Nephron progenitor cell (in vitro differentiated cells): Measurements from ENCODE around the gene SSBP4.

Source experiments
- DNase-seq: peaks from one replicate; pipeline ENCODE4 v3.0.0; 2021
- H3K27ac Mint-ChIP-seq: 2 replicates; pipeline ENCODE4 v1.8.0; 2021; ENCODE audit warnings: mild to moderate bottlenecking, moderate library complexity, mixed read lengths
- H3K27me3 Mint-ChIP-seq: 2 replicates; pipeline ENCODE4 v1.8.0; 2021; ENCODE audit warnings: mild to moderate bottlenecking, low read depth, mixed read lengths; ENCODE audit not compliant: poor library complexity
- H3K36me3 Mint-ChIP-seq: 2 replicates; pipeline ENCODE4 v1.8.0; 2021; ENCODE audit warnings: low read depth, mixed read lengths
- H3K4me1 Mint-ChIP-seq: 2 replicates; pipeline ENCODE4 v1.8.0; 2021; ENCODE audit warnings: mixed read lengths
- H3K4me3 Mint-ChIP-seq: 2 replicates; pipeline ENCODE4 v1.8.0; 2021; ENCODE audit warnings: mild to moderate bottlenecking, moderate library complexity, mixed read lengths
- H3K9me3 Mint-ChIP-seq: 2 replicates; pipeline ENCODE4 v1.8.0; 2021; ENCODE audit warnings: mild to moderate bottlenecking, moderate library complexity, mixed read lengths
- TF ChIP-seq, protein P1 (sequence below): fragments of 200-600 bp; sonication (generic); IDR thresholded peaks from 2 replicates; pipeline ENCODE4 v1.5.0; 2021; ENCODE audit warnings: antibody characterized with exemption

Gene SSBP4

DNA sequence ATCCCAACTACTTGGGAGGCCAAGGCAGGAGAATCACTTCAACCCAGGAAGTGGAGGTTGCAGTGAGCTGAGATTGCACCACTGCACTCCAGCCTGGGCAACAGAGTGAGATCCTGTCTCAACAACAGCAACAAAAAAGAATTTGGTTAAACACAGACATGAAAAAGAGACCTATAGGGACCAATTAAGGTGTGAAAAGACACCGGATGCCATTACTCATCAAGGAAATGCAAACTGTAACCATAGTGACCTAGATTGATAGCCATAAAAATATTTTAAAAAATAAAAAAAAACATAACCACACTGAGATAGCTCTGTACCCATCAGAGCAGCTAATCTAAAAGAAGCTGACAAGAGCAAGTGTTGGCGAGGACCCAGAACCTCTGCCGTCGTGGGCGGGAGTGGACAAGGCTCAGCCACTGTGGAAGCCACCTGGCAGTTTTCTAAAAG is 55.8 kb downstream of the SSBP4 start:
- DNase-seq = no peak
- Mint-ChIP-seq H3K36me3 (peaks cover 7% of the 10 kb centered on the region), H3K4me1 (peaks cover 54% of the 10 kb centered on the region), H3K9me3 (peaks cover 5% of the 10 kb centered on the region), H3K4me3 (no peak overlapping the region), H3K27me3 (peaks cover 2% of the 10 kb centered on the region), H3K27ac (no peak overlapping the region)
- TF ChIP-seq, protein P1, sequence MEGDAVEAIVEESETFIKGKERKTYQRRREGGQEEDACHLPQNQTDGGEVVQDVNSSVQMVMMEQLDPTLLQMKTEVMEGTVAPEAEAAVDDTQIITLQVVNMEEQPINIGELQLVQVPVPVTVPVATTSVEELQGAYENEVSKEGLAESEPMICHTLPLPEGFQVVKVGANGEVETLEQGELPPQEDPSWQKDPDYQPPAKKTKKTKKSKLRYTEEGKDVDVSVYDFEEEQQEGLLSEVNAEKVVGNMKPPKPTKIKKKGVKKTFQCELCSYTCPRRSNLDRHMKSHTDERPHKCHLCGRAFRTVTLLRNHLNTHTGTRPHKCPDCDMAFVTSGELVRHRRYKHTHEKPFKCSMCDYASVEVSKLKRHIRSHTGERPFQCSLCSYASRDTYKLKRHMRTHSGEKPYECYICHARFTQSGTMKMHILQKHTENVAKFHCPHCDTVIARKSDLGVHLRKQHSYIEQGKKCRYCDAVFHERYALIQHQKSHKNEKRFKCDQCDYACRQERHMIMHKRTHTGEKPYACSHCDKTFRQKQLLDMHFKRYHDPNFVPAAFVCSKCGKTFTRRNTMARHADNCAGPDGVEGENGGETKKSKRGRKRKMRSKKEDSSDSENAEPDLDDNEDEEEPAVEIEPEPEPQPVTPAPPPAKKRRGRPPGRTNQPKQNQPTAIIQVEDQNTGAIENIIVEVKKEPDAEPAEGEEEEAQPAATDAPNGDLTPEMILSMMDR = no peak

- TF ChIP-seq, protein P1 = no peak
- Mint-ChIP-seq H3K36me3 (peaks cover 7% of the 10 kb centered on the region), H3K27ac (peak overlapping the region; percentile 43), H3K27me3 (peaks cover 2% of the 10 kb centered on the region), H3K4me3 (no peak overlapping the region), H3K4me1 (peaks cover 49% of the 10 kb centered on the region), H3K9me3 (peaks cover 5% of the 10 kb centered on the region)
- no peak for DNase-seq
Observed at GRCh38 chr19:18475762-18476331, 56.6 kb downstream of the SSBP4 start.

DNA sequence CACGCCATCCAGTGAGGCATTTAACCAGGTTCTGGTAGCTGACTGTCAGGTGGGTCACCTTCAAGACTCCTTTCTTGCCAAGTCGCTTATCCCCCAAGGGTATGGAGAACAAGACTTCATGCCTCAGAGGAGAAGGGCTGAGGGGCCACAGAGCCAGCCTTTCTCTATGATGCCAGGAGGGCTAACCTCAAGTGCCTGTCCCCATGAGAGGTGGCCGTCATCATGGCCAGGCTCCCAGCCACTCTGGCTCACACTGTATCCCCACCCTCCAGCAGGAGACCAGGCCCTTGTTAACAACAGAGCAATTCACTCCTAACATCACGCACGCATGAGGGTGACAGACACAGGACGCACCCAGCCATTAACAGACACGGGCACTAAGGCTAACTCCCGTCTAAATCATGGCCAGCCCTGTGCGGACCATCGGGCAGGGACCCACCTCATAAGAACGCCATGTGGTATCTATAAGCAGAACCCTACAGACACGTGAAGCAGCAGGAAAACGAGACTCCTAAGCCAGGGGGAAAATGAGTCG is 57.4 kb downstream of the SSBP4 start:
- TF ChIP-seq, protein P1 = no peak
- Mint-ChIP-seq H3K9me3 (peaks cover 5% of the 10 kb centered on the region), H3K4me3 (no peak overlapping the region), H3K36me3 (peaks cover 7% of the 10 kb centered on the region), H3K4me1 (peaks cover 49% of the 10 kb centered on the region), H3K27ac (peak overlapping the region; percentile 86), H3K27me3 (peaks cover 2% of the 10 kb centered on the region)
- DNase-seq = no peak

GRCh38 chr19:18477042-18477779 is 58.0 kb downstream of the SSBP4 start:
- TF ChIP-seq, protein P1 = no peak
- DNase-seq = no peak
- peaks cover 49% of the 10 kb centered on the region for H3K4me1 Mint-ChIP-seq
- peak overlapping the region; percentile 86 for H3K27ac Mint-ChIP-seq
- peaks cover 2% of the 10 kb centered on the region for H3K27me3 Mint-ChIP-seq
- H3K36me3 Mint-ChIP-seq = peaks cover 7% of the 10 kb centered on the region
- H3K9me3 Mint-ChIP-seq = peaks cover 5% of the 10 kb centered on the region
- no peak overlapping the region for H3K4me3 Mint-ChIP-seq

- H3K4me3 Mint-ChIP-seq = no peak overlapping the region
- H3K27me3 Mint-ChIP-seq = peaks cover 2% of the 10 kb centered on the region
- H3K27ac Mint-ChIP-seq = no peak overlapping the region
- DNase-seq = no peak
- peaks cover 45% of the 10 kb centered on the region for H3K4me1 Mint-ChIP-seq
- peaks cover 10% of the 10 kb centered on the region for H3K9me3 Mint-ChIP-seq
- TF ChIP-seq, protein P1 = no peak
- H3K36me3 Mint-ChIP-seq = peaks cover 7% of the 10 kb centered on the region
Observed at GRCh38 chr19:18477974-18478373, 58.8 kb downstream of the SSBP4 start.
